SK-N-SH (cell line): ENCODE measurements around the gene PDLIM4. TPM values are rescaled to one million over a fixed set of nuclear protein-coding genes. Genes with fewer than 3 reads are reported as not detected.

Experiments used
- CTCF ChIA-PET: fragments of 300-600, 350-600 bp; formaldehyde crosslinking; extraction: SDS; loops from one replicate; lab custom pipeline; 2021; lab: Yijun Ruan, JAX
- POLR2A ChIA-PET: fragments of 350-600 bp; sonication (Branson Sonifier 250); formaldehyde crosslinking; extraction: SDS; loops from one replicate; lab custom pipeline; 2020; ENCODE audit warnings: antibody characterized with exemption, inconsistent platforms; lab: Yijun Ruan, JAX
- DNase-seq: peaks from one replicate; pipeline ENCODE4 v3.0.0; 2012
- H2AFZ ChIP-seq: fragments of 200-600 bp; sonication (generic); 2 replicates; pipeline ENCODE4 v1.8.1; 2016; ENCODE audit warnings: antibody characterized with exemption, mild to moderate bottlenecking, low read depth
- H3F3A ChIP-seq: fragments of 200-600 bp; sonication (generic); replicated peaks from 2 replicates; pipeline ENCODE3; 2016; ENCODE audit warnings: antibody characterized with exemption, mild to moderate bottlenecking; ENCODE audit not compliant: insufficient read depth
- H3K27ac ChIP-seq, 2 experiments: fragments of 200-500 bp in 1 of 2; fragments of 200-600 bp in 1 of 2; sonication (Bioruptor generic) in 1 of 2; sonication (generic), shearing (Covaris generic) in 1 of 2; 2 replicates each; pipeline versions ENCODE4 v1.5.1 to v1.6.1; 2014 to 2016; ENCODE audit warnings: low read depth in 2 of 2, inconsistent platforms in 1 of 2, low read length in 1 of 2, mild to moderate bottlenecking in 1 of 2, mixed read lengths in 1 of 2
- H3K27me3 ChIP-seq: fragments of 200-600 bp; sonication (generic), shearing (Covaris generic); 2 replicates; pipeline ENCODE4 v1.6.1; 2016; ENCODE audit warnings: mixed run types; ENCODE audit not compliant: insufficient read depth
- H3K36me3 ChIP-seq, 2 experiments: fragments of 200-500 bp in 1 of 2; fragments of 200-600 bp in 1 of 2; sonication (Bioruptor generic) in 1 of 2; sonication (generic) in 1 of 2; replicated peaks in 1 of 2; 2 replicates each; pipeline versions ENCODE3 to v1.5.1; 2014 to 2016; ENCODE audit warnings: low read length in 1 of 2, mild to moderate bottlenecking in 1 of 2; ENCODE audit not compliant: insufficient read depth in 2 of 2, control insufficient read depth in 1 of 2
- H3K4me1 ChIP-seq, 2 experiments: fragments of 200-500 bp in 1 of 2; fragments of 200-600 bp in 1 of 2; sonication (Bioruptor generic) in 1 of 2; sonication (generic), shearing (Covaris generic) in 1 of 2; 2 replicates each; pipeline versions ENCODE4 v1.5.1 to v1.6.1; 2014 to 2016; ENCODE audit warnings: low read depth in 1 of 2, low read length in 1 of 2, mixed run types in 1 of 2; ENCODE audit not compliant: insufficient read depth in 2 of 2, control insufficient read depth in 1 of 2
- H3K4me2 ChIP-seq: fragments of 200-600 bp; sonication (generic), shearing (Covaris generic); 2 replicates; pipeline ENCODE4 v1.6.1; 2017; ENCODE audit warnings: mixed run types
- H3K4me3 ChIP-seq, 2 experiments: fragments of 200-500 bp in 1 of 2; fragments of 200-600 bp in 1 of 2; sonication (Bioruptor generic) in 1 of 2; sonication (generic), shearing (Covaris generic) in 1 of 2; 2 replicates each; pipeline versions ENCODE4 v1.5.1 to v1.8.1; 2014 to 2016; ENCODE audit warnings: low read depth in 2 of 2, inconsistent platforms in 1 of 2, low read length in 1 of 2, mild to moderate bottlenecking in 1 of 2, mixed read lengths in 1 of 2, moderate library complexity in 1 of 2
- H3K79me2 ChIP-seq: fragments of 200-600 bp; sonication (generic); 2 replicates; pipeline ENCODE4 v1.8.1; 2017; ENCODE audit warnings: mild to moderate bottlenecking; ENCODE audit not compliant: insufficient read depth
- H3K9ac ChIP-seq: fragments of 200-600 bp; sonication (generic); 2 replicates; pipeline ENCODE4 v1.6.1; 2017; ENCODE audit warnings: mixed run types
- H3K9me2 ChIP-seq: fragments of 200-600 bp; sonication (generic); 2 replicates; pipeline ENCODE4 v1.6.1; 2017; ENCODE audit warnings: mixed run types
- H3K9me3 ChIP-seq: fragments of 200-600 bp; sonication (generic); 2 replicates; pipeline ENCODE4 v1.6.1; 2017; ENCODE audit warnings: mixed run types, mild to moderate bottlenecking, moderate library complexity
- H4K20me1 ChIP-seq: fragments of 200-600 bp; sonication (generic); 2 replicates; pipeline ENCODE4 v1.6.1; 2017; ENCODE audit warnings: mild to moderate bottlenecking, mixed run types; ENCODE audit not compliant: insufficient read depth
- CHD2 ChIP-seq: fragments of 150-350 bp; IDR thresholded peaks from 2 replicates; pipeline ENCODE4 v1.6.1; 2018; ENCODE audit warnings: low read length; ENCODE audit not compliant: partially characterized antibody
- EP300 ChIP-seq, 2 experiments: IDR thresholded peaks; 2 replicates each; pipeline versions ENCODE4 v1.4.0 to v1.6.1; 2012; ENCODE audit warnings: borderline replicate concordance in 1 of 2, low read depth in 1 of 2, low read length in 1 of 2
- EZH2phosphoT487 ChIP-seq: fragments of 200-600 bp; sonication (generic); IDR thresholded peaks from 2 replicates; pipeline ENCODE4 v1.6.1; 2017; ENCODE audit warnings: low read depth, mixed run types, mild to moderate bottlenecking, antibody characterized with exemption, moderate library complexity, borderline replicate concordance
- FOSL2 ChIP-seq: IDR thresholded peaks from 2 replicates; pipeline ENCODE4 v1.4.0; 2012; ENCODE audit warnings: low read depth, mild to moderate bottlenecking, moderate library complexity, borderline replicate concordance
- FOXM1 ChIP-seq: IDR thresholded peaks from 2 replicates; pipeline ENCODE4 v1.4.0; 2012; ENCODE audit warnings: low read depth, mild to moderate bottlenecking
- GABPA ChIP-seq: IDR thresholded peaks from 2 replicates; pipeline ENCODE4 v1.4.0; 2012; ENCODE audit warnings: low read depth, mild to moderate bottlenecking
- GATA2 ChIP-seq: sonication (generic); formaldehyde crosslinking; IDR thresholded peaks from 2 replicates; pipeline ENCODE4 v1.5.0; 2020; ENCODE audit warnings: mild to moderate bottlenecking, missing genetic modification reagents
- MXI1 ChIP-seq: IDR thresholded peaks from 2 replicates; pipeline ENCODE4 v1.6.1; 2012; ENCODE audit warnings: mild to moderate bottlenecking, low read depth, low read length, improper control_type of control experiment
- NRF1 ChIP-seq: IDR thresholded peaks from 2 replicates; pipeline ENCODE4 v1.6.1; 2012; ENCODE audit warnings: low read depth, mild to moderate bottlenecking, low read length
- RAD21 ChIP-seq: IDR thresholded peaks from 2 replicates; pipeline ENCODE4 v1.6.1; 2012; ENCODE audit warnings: mild to moderate bottlenecking, low read length
- RFX5 ChIP-seq: IDR thresholded peaks from 2 replicates; pipeline ENCODE4 v1.6.1; 2012; ENCODE audit warnings: mild to moderate bottlenecking, improper control_type of control experiment, low read length
- RXRA ChIP-seq: IDR thresholded peaks from 2 replicates; pipeline ENCODE4 v1.4.0; 2012; ENCODE audit warnings: low read depth, mild to moderate bottlenecking, borderline replicate concordance
- SIN3A ChIP-seq: IDR thresholded peaks from 2 replicates; pipeline ENCODE4 v1.6.1; 2012; ENCODE audit warnings: low read depth, mild to moderate bottlenecking, low read length, moderate library complexity, borderline replicate concordance
- SMC3 ChIP-seq: IDR thresholded peaks from 2 replicates; pipeline ENCODE4 v1.6.1; 2012; ENCODE audit warnings: low read depth, low read length, improper control_type of control experiment
- TCF12 ChIP-seq: IDR thresholded peaks from 2 replicates; pipeline ENCODE4 v1.4.0; 2012
- TEAD4 ChIP-seq: IDR thresholded peaks from 2 replicates; pipeline ENCODE4 v1.4.0; 2012; ENCODE audit warnings: mild to moderate bottlenecking, borderline replicate concordance; ENCODE audit not compliant: insufficient read depth
- whole genome bisulfite sequencing: methylation state at CpG from one replicate; pipeline ENCODE4 v1.1.6; 2017; ENCODE audit warnings: low lambda C conversion rate; 5-methylcytosine and 5-hydroxymethylcytosine counted together
- polyA plus RNA-seq, 3 experiments: library from polyadenylated mRNA; depleted of rRNA; stranded (reverse); fragments of >200 nt; gene quantifications; 2 replicates each; pipeline ENCODE4 v1.2.3, GENCODE V29; 2012
- TF ChIP-seq, protein P1 (sequence below): fragments of 200-600 bp; sonication (generic); IDR thresholded peaks from 2 replicates; pipeline ENCODE4 v1.6.1; 2017; ENCODE audit warnings: antibody characterized with exemption, mild to moderate bottlenecking, moderate library complexity
- TF ChIP-seq, protein P2 (sequence below): IDR thresholded peaks from 2 replicates; pipeline ENCODE4 v1.4.0; 2012; ENCODE audit warnings: low read depth, borderline replicate concordance
- TF ChIP-seq, protein P3 (sequence below): IDR thresholded peaks from 2 replicates; pipeline ENCODE4; 2012
- TF ChIP-seq, protein P4 (sequence below): IDR thresholded peaks from 2 replicates; pipeline ENCODE4 v1.4.0; 2012; ENCODE audit warnings: low read depth
- TF ChIP-seq, protein P5 (sequence below): IDR thresholded peaks from 2 replicates; pipeline ENCODE4 v1.6.1; 2012; ENCODE audit warnings: mild to moderate bottlenecking, low read depth, low read length, moderate library complexity
- TF ChIP-seq, protein P6 (sequence below): IDR thresholded peaks from 2 replicates; pipeline ENCODE4 v1.4.0; 2012; ENCODE audit warnings: low read depth, borderline replicate concordance

The PDLIM4 gene
- polyA plus RNA-seq, 1 of the 3 experiments (the other 2 are of a cell fraction): 57.1 TPM

DNA sequence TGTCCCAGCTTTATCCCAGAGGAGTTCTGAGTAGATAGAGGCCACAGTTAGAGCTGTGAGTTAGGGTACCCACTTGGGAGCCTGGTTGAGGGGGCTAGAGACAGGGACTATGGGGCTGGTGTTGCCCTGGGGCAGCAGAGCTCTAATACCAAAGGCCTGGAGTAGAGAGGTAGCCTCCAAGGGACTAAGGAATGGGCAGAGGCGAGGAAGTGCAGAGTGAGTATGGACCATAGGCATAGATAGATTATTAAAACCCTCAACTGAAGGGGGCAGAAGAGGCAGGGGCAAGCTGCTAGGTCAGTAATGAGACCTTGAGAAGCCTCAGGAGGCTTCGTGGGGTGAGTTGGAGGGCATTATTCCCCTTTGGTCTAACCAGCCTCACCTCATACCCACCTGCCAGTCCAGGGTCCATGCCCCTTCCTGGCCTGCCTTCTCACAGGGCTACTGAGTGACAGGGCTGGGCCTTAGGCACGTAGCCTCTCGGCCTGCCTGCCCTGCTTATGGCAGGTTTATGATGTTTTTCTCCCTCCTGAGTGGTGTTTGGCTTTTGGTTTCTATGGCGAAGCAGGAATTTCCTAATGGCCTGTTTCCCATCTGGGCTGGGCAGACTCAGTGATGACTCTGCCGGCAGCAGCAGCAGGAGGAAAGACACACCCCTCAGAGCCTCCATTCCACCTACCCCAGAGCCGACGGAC lies 8.0 kb downstream of the PDLIM4 start:
- H3K9me3 ChIP-seq: no peaks in the 10 kb centered on the region
- peak overlapping the region; percentile 58 for H3K9ac ChIP-seq
- H3F3A ChIP-seq: peaks cover 15% of the 10 kb centered on the region
- H2AFZ ChIP-seq: no peak overlapping the region
- CTCF ChIA-PET: interaction anchor here (0.6 to 1.5 kb wide), 4 partner anchors 10 to 40 kb away, joined by 3 to 4 read pairs (median 4); no protein-coding TSS in a partner anchor
- H3K36me3 ChIP-seq: peaks cover 0 to 23% of the 10 kb centered on the region in 2 experiments
- H3K27ac ChIP-seq: peak overlapping the region; percentile 71 to 92
- no peak overlapping the region for H3K4me3 ChIP-seq
- peak; percentile 74 for DNase-seq
- no peaks in the 10 kb centered on the region for H4K20me1 ChIP-seq
- H3K9me2 ChIP-seq: no peaks in the 10 kb centered on the region
- POLR2A ChIA-PET: interaction anchor here (1.3 kb wide), 1 partner anchor 28 kb away, joined by 5 read pairs; the partner anchor contains the start of gene SLC22A4
- peaks cover 11% of the 10 kb centered on the region for H3K79me2 ChIP-seq
- WGBS: 53% methylated on average over 4 of the region's 8 CpGs
- H3K27me3 ChIP-seq: no peaks in the 10 kb centered on the region
- peak overlapping the region; percentile 58; the same call in 1 of the 2 replicates for H3K4me2 ChIP-seq
- H3K4me1 ChIP-seq: peaks cover 52 to 86% of the 10 kb centered on the region in 2 experiments
- TF ChIP-seq, protein P1, sequence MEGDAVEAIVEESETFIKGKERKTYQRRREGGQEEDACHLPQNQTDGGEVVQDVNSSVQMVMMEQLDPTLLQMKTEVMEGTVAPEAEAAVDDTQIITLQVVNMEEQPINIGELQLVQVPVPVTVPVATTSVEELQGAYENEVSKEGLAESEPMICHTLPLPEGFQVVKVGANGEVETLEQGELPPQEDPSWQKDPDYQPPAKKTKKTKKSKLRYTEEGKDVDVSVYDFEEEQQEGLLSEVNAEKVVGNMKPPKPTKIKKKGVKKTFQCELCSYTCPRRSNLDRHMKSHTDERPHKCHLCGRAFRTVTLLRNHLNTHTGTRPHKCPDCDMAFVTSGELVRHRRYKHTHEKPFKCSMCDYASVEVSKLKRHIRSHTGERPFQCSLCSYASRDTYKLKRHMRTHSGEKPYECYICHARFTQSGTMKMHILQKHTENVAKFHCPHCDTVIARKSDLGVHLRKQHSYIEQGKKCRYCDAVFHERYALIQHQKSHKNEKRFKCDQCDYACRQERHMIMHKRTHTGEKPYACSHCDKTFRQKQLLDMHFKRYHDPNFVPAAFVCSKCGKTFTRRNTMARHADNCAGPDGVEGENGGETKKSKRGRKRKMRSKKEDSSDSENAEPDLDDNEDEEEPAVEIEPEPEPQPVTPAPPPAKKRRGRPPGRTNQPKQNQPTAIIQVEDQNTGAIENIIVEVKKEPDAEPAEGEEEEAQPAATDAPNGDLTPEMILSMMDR: peak; percentile 42
- TF ChIP-seq, protein P2, sequence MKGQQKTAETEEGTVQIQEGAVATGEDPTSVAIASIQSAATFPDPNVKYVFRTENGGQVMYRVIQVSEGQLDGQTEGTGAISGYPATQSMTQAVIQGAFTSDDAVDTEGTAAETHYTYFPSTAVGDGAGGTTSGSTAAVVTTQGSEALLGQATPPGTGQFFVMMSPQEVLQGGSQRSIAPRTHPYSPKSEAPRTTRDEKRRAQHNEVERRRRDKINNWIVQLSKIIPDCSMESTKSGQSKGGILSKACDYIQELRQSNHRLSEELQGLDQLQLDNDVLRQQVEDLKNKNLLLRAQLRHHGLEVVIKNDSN: no peak
- TF ChIP-seq SMC3 (no peak), FOXM1 (no peak), RFX5 (no peak), CHD2 (peak; percentile 45), EZH2phosphoT487 (no peak), MXI1 (peak; percentile 70), NRF1 (peak; percentile 44), GATA2 (CRISPR knock-in tag) (no peak), TEAD4 (peak; percentile 65; the same call in 1 of the 2 replicates), SIN3A (peak; percentile 36; the same call in 1 of the 2 replicates), EP300 (IDR thresholded peaks at IDR 0.05; ENCODE audit: borderline replicate concordance in 1 of 2, low read depth in 1 of 2, low read length in 1 of 2) (peak in 1 of 2 experiments; percentile 35; a peak in 1 of 4 replicates), GABPA (no peak), FOSL2 (peak; percentile 49; the same call in 1 of the 2 replicates), RAD21 (no peak), TCF12 (peak; percentile 85), RXRA (peak; percentile 27; the same call in 1 of the 2 replicates)
- TF ChIP-seq, protein P3, sequence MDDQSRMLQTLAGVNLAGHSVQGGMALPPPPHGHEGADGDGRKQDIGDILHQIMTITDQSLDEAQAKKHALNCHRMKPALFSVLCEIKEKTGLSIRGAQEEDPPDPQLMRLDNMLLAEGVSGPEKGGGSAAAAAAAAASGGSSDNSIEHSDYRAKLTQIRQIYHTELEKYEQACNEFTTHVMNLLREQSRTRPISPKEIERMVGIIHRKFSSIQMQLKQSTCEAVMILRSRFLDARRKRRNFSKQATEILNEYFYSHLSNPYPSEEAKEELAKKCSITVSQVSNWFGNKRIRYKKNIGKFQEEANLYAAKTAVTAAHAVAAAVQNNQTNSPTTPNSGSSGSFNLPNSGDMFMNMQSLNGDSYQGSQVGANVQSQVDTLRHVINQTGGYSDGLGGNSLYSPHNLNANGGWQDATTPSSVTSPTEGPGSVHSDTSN: peak; percentile 77
- TF ChIP-seq, protein P4, sequence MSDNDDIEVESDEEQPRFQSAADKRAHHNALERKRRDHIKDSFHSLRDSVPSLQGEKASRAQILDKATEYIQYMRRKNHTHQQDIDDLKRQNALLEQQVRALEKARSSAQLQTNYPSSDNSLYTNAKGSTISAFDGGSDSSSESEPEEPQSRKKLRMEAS: peak; percentile 74
- TF ChIP-seq, protein P5, sequence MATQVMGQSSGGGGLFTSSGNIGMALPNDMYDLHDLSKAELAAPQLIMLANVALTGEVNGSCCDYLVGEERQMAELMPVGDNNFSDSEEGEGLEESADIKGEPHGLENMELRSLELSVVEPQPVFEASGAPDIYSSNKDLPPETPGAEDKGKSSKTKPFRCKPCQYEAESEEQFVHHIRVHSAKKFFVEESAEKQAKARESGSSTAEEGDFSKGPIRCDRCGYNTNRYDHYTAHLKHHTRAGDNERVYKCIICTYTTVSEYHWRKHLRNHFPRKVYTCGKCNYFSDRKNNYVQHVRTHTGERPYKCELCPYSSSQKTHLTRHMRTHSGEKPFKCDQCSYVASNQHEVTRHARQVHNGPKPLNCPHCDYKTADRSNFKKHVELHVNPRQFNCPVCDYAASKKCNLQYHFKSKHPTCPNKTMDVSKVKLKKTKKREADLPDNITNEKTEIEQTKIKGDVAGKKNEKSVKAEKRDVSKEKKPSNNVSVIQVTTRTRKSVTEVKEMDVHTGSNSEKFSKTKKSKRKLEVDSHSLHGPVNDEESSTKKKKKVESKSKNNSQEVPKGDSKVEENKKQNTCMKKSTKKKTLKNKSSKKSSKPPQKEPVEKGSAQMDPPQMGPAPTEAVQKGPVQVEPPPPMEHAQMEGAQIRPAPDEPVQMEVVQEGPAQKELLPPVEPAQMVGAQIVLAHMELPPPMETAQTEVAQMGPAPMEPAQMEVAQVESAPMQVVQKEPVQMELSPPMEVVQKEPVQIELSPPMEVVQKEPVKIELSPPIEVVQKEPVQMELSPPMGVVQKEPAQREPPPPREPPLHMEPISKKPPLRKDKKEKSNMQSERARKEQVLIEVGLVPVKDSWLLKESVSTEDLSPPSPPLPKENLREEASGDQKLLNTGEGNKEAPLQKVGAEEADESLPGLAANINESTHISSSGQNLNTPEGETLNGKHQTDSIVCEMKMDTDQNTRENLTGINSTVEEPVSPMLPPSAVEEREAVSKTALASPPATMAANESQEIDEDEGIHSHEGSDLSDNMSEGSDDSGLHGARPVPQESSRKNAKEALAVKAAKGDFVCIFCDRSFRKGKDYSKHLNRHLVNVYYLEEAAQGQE: 0 out of 2 replicates have a peak, but pooled peaks have one; percentile 9
- TF ChIP-seq, protein P6, sequence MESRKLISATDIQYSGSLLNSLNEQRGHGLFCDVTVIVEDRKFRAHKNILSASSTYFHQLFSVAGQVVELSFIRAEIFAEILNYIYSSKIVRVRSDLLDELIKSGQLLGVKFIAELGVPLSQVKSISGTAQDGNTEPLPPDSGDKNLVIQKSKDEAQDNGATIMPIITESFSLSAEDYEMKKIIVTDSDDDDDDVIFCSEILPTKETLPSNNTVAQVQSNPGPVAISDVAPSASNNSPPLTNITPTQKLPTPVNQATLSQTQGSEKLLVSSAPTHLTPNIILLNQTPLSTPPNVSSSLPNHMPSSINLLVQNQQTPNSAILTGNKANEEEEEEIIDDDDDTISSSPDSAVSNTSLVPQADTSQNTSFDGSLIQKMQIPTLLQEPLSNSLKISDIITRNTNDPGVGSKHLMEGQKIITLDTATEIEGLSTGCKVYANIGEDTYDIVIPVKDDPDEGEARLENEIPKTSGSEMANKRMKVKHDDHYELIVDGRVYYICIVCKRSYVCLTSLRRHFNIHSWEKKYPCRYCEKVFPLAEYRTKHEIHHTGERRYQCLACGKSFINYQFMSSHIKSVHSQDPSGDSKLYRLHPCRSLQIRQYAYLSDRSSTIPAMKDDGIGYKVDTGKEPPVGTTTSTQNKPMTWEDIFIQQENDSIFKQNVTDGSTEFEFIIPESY: no peak
